Calu3 (cell line): ENCODE results near the gene PHF12. TPM values are rescaled to one million over a fixed set of nuclear protein-coding genes. Genes with fewer than 3 reads are reported as not detected.

ENCODE experiments used
- BruUV-seq: library from RNA; stranded (reverse); fragments of 400-500 nt; replicated peaks from 2 replicates; lab custom pipeline; 2021; lab: Mats Ljungman, UMichigan
- CTCF ChIA-PET: fragments of 300-600 bp; sonication (Branson Sonifier 250); formaldehyde crosslinking; loops from one replicate; lab custom pipeline; 2022; ENCODE audit warnings: antibody characterized with exemption; lab: Charles Lee
- DNase-seq: peaks from one replicate; pipeline ENCODE4 v3.0.0; 2022
- H3K27ac Mint-ChIP-seq: one replicate; pipeline ENCODE4 v1.8.0; 2022; ENCODE audit warnings: mixed read lengths; ENCODE audit not compliant: unreplicated experiment
- H3K27me3 Mint-ChIP-seq: one replicate; pipeline ENCODE4 v1.8.0; 2022; ENCODE audit warnings: mixed read lengths; ENCODE audit not compliant: unreplicated experiment
- H3K36me3 Mint-ChIP-seq: one replicate; pipeline ENCODE4 v1.8.0; 2022; ENCODE audit warnings: mild to moderate bottlenecking, moderate library complexity, mixed read lengths; ENCODE audit not compliant: insufficient read depth, unreplicated experiment
- H3K4me1 Mint-ChIP-seq: one replicate; pipeline ENCODE4 v1.8.0; 2022; ENCODE audit warnings: mild to moderate bottlenecking, low read depth, mixed read lengths; ENCODE audit not compliant: unreplicated experiment
- H3K4me3 Mint-ChIP-seq: one replicate; pipeline ENCODE4 v1.8.0; 2022; ENCODE audit warnings: mild to moderate bottlenecking, low read depth, moderate library complexity, mixed read lengths; ENCODE audit not compliant: unreplicated experiment
- H3K9me3 Mint-ChIP-seq: one replicate; pipeline ENCODE4 v1.8.0; 2022; ENCODE audit warnings: low read depth, mixed read lengths; ENCODE audit not compliant: unreplicated experiment
- CTCF ChIP-seq: fragments of 200-600 bp; IDR thresholded peaks from one replicate; pipeline ENCODE4 v1.8.0; 2022; ENCODE audit warnings: antibody characterized with exemption; ENCODE audit not compliant: unreplicated experiment
- intact Hi-C: fragments of 100-400 bp; cut with micrococcal nuclease; formaldehyde crosslinking; loops from one replicate; pipeline ENCODE4 v1.10.0; 2022; ENCODE audit not compliant: unreplicated experiment
- total RNA-seq: library from RNA; stranded (reverse); gene quantifications from 2 replicates; pipeline ENCODE4 v1.2.3, GENCODE V29; 2022

Gene PHF12
- total RNA-seq, 1 experiment from 2014 or later = 54.0 TPM

GRCh38 chr17:28901866-28902818 is 49.2 kb downstream of the PHF12 start:
- peaks cover 63% of the 10 kb centered on the region for H3K36me3 Mint-ChIP-seq
- H3K4me1 Mint-ChIP-seq = peaks cover 21% of the 10 kb centered on the region
- no peak for TF ChIP-seq CTCF
- no peaks in the 10 kb centered on the region for H3K27me3 Mint-ChIP-seq
- H3K4me3 Mint-ChIP-seq = peak overlapping the region; percentile 70
- peak; percentile 56 for DNase-seq
- CTCF ChIA-PET = interaction anchor here (0.6 to 1.1 kb wide), 3 partner anchors 16 to 176 kb away, joined by 3 to 8 read pairs (median 4); partner anchors contain the start of gene TLCD1
- no peaks in the 10 kb centered on the region for H3K9me3 Mint-ChIP-seq
- no TSS peak for BruUV-seq
- intact Hi-C loops = loop anchor here (5.0 kb wide), 1 partner anchor 140 kb away; no protein-coding TSS in a partner anchor
- H3K27ac Mint-ChIP-seq = peak overlapping the region; percentile 1

- CTCF ChIA-PET = interaction anchor here (0.6 to 1.0 kb wide), 4 partner anchors 15 to 261 kb away, joined by 3 to 8 read pairs (median 4); no protein-coding TSS in a partner anchor
- H3K9me3 Mint-ChIP-seq = no peaks in the 10 kb centered on the region
- intact Hi-C loops = loop anchor here (5.0 kb wide), 1 partner anchor 139 kb away; no protein-coding TSS in a partner anchor
- peak overlapping the region; percentile 70 for H3K4me3 Mint-ChIP-seq
- no peaks in the 10 kb centered on the region for H3K27me3 Mint-ChIP-seq
- H3K27ac Mint-ChIP-seq = no peak overlapping the region
- TF ChIP-seq CTCF = no peak
- H3K4me1 Mint-ChIP-seq = peaks cover 24% of the 10 kb centered on the region
- peaks cover 65% of the 10 kb centered on the region for H3K36me3 Mint-ChIP-seq
- BruUV-seq = no TSS peak
- no peak for DNase-seq
These were observed 50.2 kb downstream of the PHF12 start for GRCh38 chr17:28900986-28901726.

GRCh38 chr17:28899212-28899815 is 52.0 kb downstream of the PHF12 start:
- Mint-ChIP-seq H3K9me3 (no peaks in the 10 kb centered on the region), H3K27me3 (no peaks in the 10 kb centered on the region), H3K4me1 (peaks cover 30% of the 10 kb centered on the region), H3K36me3 (peaks cover 60% of the 10 kb centered on the region), H3K4me3 (no peak overlapping the region), H3K27ac (no peak overlapping the region)
- DNase-seq = no peak
- intact Hi-C loops = no loop called here
- TF ChIP-seq CTCF = no peak
- CTCF ChIA-PET = no interaction called here
- no TSS peak for BruUV-seq

GRCh38 chr17:28898527-28898955 is 52.8 kb downstream of the PHF12 start:
- Mint-ChIP-seq H3K36me3 (peaks cover 52% of the 10 kb centered on the region), H3K27me3 (no peaks in the 10 kb centered on the region), H3K4me3 (peak overlapping the region; percentile 93), H3K4me1 (peaks cover 28% of the 10 kb centered on the region), H3K9me3 (no peaks in the 10 kb centered on the region), H3K27ac (no peak overlapping the region)
- intact Hi-C loops = no loop called here
- CTCF ChIA-PET = interaction anchor here (0.6 to 1.4 kb wide), 3 partner anchors 135 to 172 kb away, joined by 3 to 7 read pairs (median 3); no protein-coding TSS in a partner anchor
- no TSS peak for BruUV-seq
- DNase-seq = no peak
- TF ChIP-seq CTCF = no peak
